ENCODE measurements around the gene DAB2.
A peak's percentile ranks its signal among the peaks of the same experiment; 100 is the strongest.

- TF ChIP-seq, protein P1, sequence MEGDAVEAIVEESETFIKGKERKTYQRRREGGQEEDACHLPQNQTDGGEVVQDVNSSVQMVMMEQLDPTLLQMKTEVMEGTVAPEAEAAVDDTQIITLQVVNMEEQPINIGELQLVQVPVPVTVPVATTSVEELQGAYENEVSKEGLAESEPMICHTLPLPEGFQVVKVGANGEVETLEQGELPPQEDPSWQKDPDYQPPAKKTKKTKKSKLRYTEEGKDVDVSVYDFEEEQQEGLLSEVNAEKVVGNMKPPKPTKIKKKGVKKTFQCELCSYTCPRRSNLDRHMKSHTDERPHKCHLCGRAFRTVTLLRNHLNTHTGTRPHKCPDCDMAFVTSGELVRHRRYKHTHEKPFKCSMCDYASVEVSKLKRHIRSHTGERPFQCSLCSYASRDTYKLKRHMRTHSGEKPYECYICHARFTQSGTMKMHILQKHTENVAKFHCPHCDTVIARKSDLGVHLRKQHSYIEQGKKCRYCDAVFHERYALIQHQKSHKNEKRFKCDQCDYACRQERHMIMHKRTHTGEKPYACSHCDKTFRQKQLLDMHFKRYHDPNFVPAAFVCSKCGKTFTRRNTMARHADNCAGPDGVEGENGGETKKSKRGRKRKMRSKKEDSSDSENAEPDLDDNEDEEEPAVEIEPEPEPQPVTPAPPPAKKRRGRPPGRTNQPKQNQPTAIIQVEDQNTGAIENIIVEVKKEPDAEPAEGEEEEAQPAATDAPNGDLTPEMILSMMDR (IDR thresholded peaks at IDR 0.05): peak; percentile 78
- TF ChIP-seq EZH2 (IDR thresholded peaks at IDR 0.05; ENCODE audit: borderline replicate concordance, insufficient read depth, low read depth, low read length, poor library complexity, severe bottlenecking): no peak
These were observed 48.5 kb downstream of the DAB2 start for GRCh38 chr5:39376293-39376714.
